K562 (cell line): ENCODE data around the gene SNCA. TPM values are rescaled to one million over a fixed set of nuclear protein-coding genes. Genes with fewer than 3 reads are reported as not detected.

Experiments
- ATAC-seq: fragments of 200-7000 bp; cut with Tn5 transposase; 3 replicates; pipeline ENCODE4 v1.9.1; 2020; ENCODE audit warnings: moderate library complexity
- BruUV-seq: library from RNA; stranded (reverse); fragments of 400-500 nt; replicated peaks from 2 replicates; lab custom pipeline; 2021; lab: Mats Ljungman, UMichigan
- CTCF ChIA-PET: fragments of 300-600 bp; formaldehyde crosslinking; extraction: SDS; loops from one replicate; lab custom pipeline; 2021; ENCODE audit warnings: low intra/inter-chr PET ratio; lab: Yijun Ruan, JAX
- POLR2A ChIA-PET: fragments of 300-600, 350-650 bp; sonication (Branson Sonifier 250); formaldehyde crosslinking; extraction: SDS; loops from one replicate; lab custom pipeline; 2021; ENCODE audit warnings: antibody characterized with exemption, inconsistent platforms; lab: Yijun Ruan, JAX
- DNase-seq, 4 experiments: peaks; one replicate each; pipeline versions ENCODE4 v3.0.0 to v3.0.0-alpha.2; 2011 to 2018; ENCODE audit warnings: low spot score in 3 of 4, mixed read lengths in 3 of 4; ENCODE audit errors: extremely low read depth in 1 of 4
- FAIRE-seq: peaks from 2 replicates; lab custom pipeline; 2011; peaks lifted over from hg19 to GRCh38; lab: Jason Lieb, UNC
- H2AFZ ChIP-seq: 2 replicates; pipeline ENCODE4 v1.6.0; 2011; ENCODE audit warnings: low read depth, low read length, control low read depth, inconsistent platforms
- H3K27ac ChIP-seq: fragments of 200-600 bp; 3 replicates; pipeline ENCODE4 v1.8.0; 2011; ENCODE audit warnings: low read depth, mild to moderate bottlenecking, control low read depth, inconsistent platforms, low read length, moderate library complexity, mixed read lengths; ENCODE audit errors: extremely low read depth
- H3K27me3 ChIP-seq, 2 experiments: fragments of 300-600 bp in 1 of 2; 2 replicates in 1 of 2; 3 replicates in 1 of 2; pipeline versions ENCODE4 v1.6.0 to v1.8.0; 2011; ENCODE audit warnings: inconsistent platforms in 2 of 2, low read length in 2 of 2, mild to moderate bottlenecking in 1 of 2, mixed read lengths in 1 of 2, moderate library complexity in 1 of 2; ENCODE audit not compliant: control insufficient read depth in 2 of 2, insufficient read depth in 2 of 2
- H3K36me3 ChIP-seq: fragments of 300-600 bp; 3 replicates; pipeline ENCODE4 v1.8.0; 2011; ENCODE audit warnings: mild to moderate bottlenecking, low read length, inconsistent platforms; ENCODE audit not compliant: control insufficient read depth, insufficient read depth
- H3K4me1 ChIP-seq, 2 experiments: fragments of 200-600 bp in 1 of 2; replicated peaks in 1 of 2; 2 replicates in 1 of 2; 3 replicates in 1 of 2; pipeline versions ENCODE4 v1.5.1 to v1.8.0; 2011; ENCODE audit warnings: inconsistent platforms in 2 of 2, low read length in 2 of 2, mild to moderate bottlenecking in 1 of 2, mixed read lengths in 1 of 2, moderate library complexity in 1 of 2; ENCODE audit not compliant: control insufficient read depth in 2 of 2, insufficient read depth in 2 of 2
- H3K4me2 ChIP-seq: 2 replicates; pipeline ENCODE4 v1.6.1; 2011; ENCODE audit warnings: low read length, control low read depth, inconsistent platforms, mixed read lengths; ENCODE audit not compliant: insufficient read depth
- H3K4me3 ChIP-seq: fragments of 200-600 bp; sonication (generic), shearing (Covaris generic); 2 replicates; pipeline ENCODE4 v1.5.1; 2016; ENCODE audit warnings: control low read depth, inconsistent platforms
- H3K79me2 ChIP-seq: fragments of 200-600 bp; 3 replicates; pipeline ENCODE4 v1.8.0; 2011; ENCODE audit warnings: low read length, inconsistent platforms; ENCODE audit not compliant: control insufficient read depth, insufficient read depth
- H3K9ac ChIP-seq, 2 experiments: 2 replicates each; pipeline versions ENCODE4 v1.6.0 to v1.6.1; 2011; ENCODE audit warnings: low read depth in 2 of 2, low read length in 2 of 2, control low read depth in 1 of 2, inconsistent platforms in 1 of 2, mild to moderate bottlenecking in 1 of 2, mixed read lengths in 1 of 2; ENCODE audit not compliant: insufficient read depth in 1 of 2
- H3K9me1 ChIP-seq: one replicate; pipeline ENCODE4 v1.6.0; 2011; ENCODE audit warnings: inconsistent platforms, mild to moderate bottlenecking, low read length, moderate library complexity; ENCODE audit not compliant: control insufficient read depth, insufficient read depth
- H3K9me3 ChIP-seq: replicated peaks from 2 replicates; pipeline ENCODE4 v1.5.1; 2011; ENCODE audit warnings: low read depth, low read length, inconsistent platforms; ENCODE audit not compliant: control insufficient read depth, insufficient read depth
- H4K20me1 ChIP-seq: replicated peaks from 2 replicates; pipeline ENCODE4 v1.6.1; 2011; ENCODE audit warnings: low read length, inconsistent platforms, mixed read lengths; ENCODE audit not compliant: control insufficient read depth, insufficient read depth
- CREB1 ChIP-seq, 2 experiments: sonication (generic) in 1 of 2; formaldehyde crosslinking in 1 of 2; IDR thresholded peaks; 2 replicates each; pipeline versions ENCODE4 v1.6.1 to v1.8.0; 2012 to 2022; ENCODE audit warnings: inconsistent platforms in 1 of 2, mild to moderate bottlenecking in 1 of 2, missing genetic modification reagents in 1 of 2, moderate library complexity in 1 of 2
- DMBX1 ChIP-seq: fragments of 250-450 bp; sonication (Bioruptor Pico); IDR thresholded peaks from 2 replicates; pipeline ENCODE4 v1.8.0; 2022; ENCODE audit warnings: inconsistent platforms, mild to moderate bottlenecking, moderate library complexity, borderline replicate concordance
- HNRNPL ChIP-seq: fragments of 200-400 bp; formaldehyde crosslinking; IDR thresholded peaks from 2 replicates; pipeline ENCODE4 v1.6.1; 2017; ENCODE audit warnings: low read depth, mild to moderate bottlenecking, low read length
- NFIX ChIP-seq: fragments of 250-450 bp; sonication (Bioruptor Pico); IDR thresholded peaks from 2 replicates; pipeline ENCODE4 v1.4.0; 2020; ENCODE audit warnings: low read depth, mild to moderate bottlenecking, moderate library complexity
- POU5F1 ChIP-seq: fragments of 150-350 bp; IDR thresholded peaks from 2 replicates; pipeline ENCODE4 v1.6.1; 2014; ENCODE audit warnings: borderline replicate concordance, low read length, low read depth, mild to moderate bottlenecking; ENCODE audit not compliant: partially characterized antibody
- PRMT5 ChIP-seq: sonication (generic); formaldehyde crosslinking; IDR thresholded peaks from 2 replicates; pipeline ENCODE4 v1.5.0; 2020; ENCODE audit warnings: missing genetic modification reagents
- RBM39 ChIP-seq: fragments of 200-400 bp; formaldehyde crosslinking; optimal IDR thresholded peaks from 2 replicates; pipeline ENCODE3; 2018; ENCODE audit warnings: low read depth, low read length
- RHOXF2B ChIP-seq: fragments of 250-450 bp; sonication (Bioruptor Pico); conservative IDR thresholded peaks from 2 replicates; pipeline ENCODE4 v1.5.1; 2021
- ZNF324 ChIP-seq: fragments of 250-450 bp; sonication (Bioruptor Pico); IDR thresholded peaks from 2 replicates; pipeline ENCODE4 v1.4.0; 2020; ENCODE audit warnings: mild to moderate bottlenecking
- ZNF384 ChIP-seq: IDR thresholded peaks from 2 replicates; pipeline ENCODE4 v1.6.1; 2012; ENCODE audit warnings: low read depth, low read length, improper control_type of control experiment
- ZZZ3 ChIP-seq: fragments of 450-650 bp; IDR thresholded peaks from 2 replicates; pipeline ENCODE4 v1.6.1; 2016; ENCODE audit warnings: antibody characterized with exemption, mild to moderate bottlenecking, moderate library complexity
- WGBS: fragments of 100-300 bp; shearing (Covaris generic); methylation state at CpG from one replicate; pipeline ENCODE4 v1.1.6; 2016; ENCODE audit warnings: low coverage, mixed read lengths; ENCODE audit not compliant: insufficient coverage; ENCODE audit errors: missing lambda C conversion rate; 5-methylcytosine and 5-hydroxymethylcytosine counted together
- in situ Hi-C: fragments of 300-500 bp; cut with MboI; formaldehyde crosslinking; loops from 4 replicates; pipeline ENCODE4 v1.15.0; 2018; ENCODE audit warnings: inconsistent platforms, mixed read lengths
- intact Hi-C: fragments of 100-400 bp; cut with micrococcal nuclease; formaldehyde crosslinking; loops from 2 replicates; pipeline ENCODE4 v1.14.2; 2022
- polyA plus RNA-seq, 8 experiments: library from polyadenylated mRNA; depleted of rRNA in 4 of 8; stranded (reverse) in 5 of 8; unstranded in 3 of 8; fragments of >200 nt; fragmentation: Nextera tagmentation in 2 of 8; fragmentation: Illumina TruSeq in 1 of 8; extraction: Ambion mirVana in 2 of 8; extraction: Trizol in 1 of 8; gene quantifications; 2 replicates each; pipeline versions ENCODE4 v1.2.1 to v1.2.3, GENCODE V29; 2011 to 2014; ENCODE audit warnings: inconsistent platforms in 1 of 8, missing spikeins in 1 of 8
- total RNA-seq, 7 experiments: library from RNA; depleted of rRNA in 6 of 7; stranded (reverse); fragments of >200 nt in 6 of 7; fragmentation: Illumina TruSeq in 2 of 7; extraction: Trizol in 2 of 7; gene quantifications; 2 replicates each; pipeline versions ENCODE4 v1.2.1 to v1.2.3, GENCODE V29; 2011 to 2021; ENCODE audit warnings: low replicate concordance in 1 of 7
- TF ChIP-seq, protein P1 (sequence below), 2 experiments: IDR thresholded peaks; 2 replicates each; pipeline ENCODE4 v1.6.1; 2011; ENCODE audit warnings: borderline replicate concordance in 1 of 2, control low read depth in 1 of 2, low read depth in 1 of 2, low read length in 1 of 2, mild to moderate bottlenecking in 1 of 2, mixed read lengths in 1 of 2, moderate library complexity in 1 of 2; ENCODE audit not compliant: insufficient read depth in 1 of 2, insufficient read length in 1 of 2, poor library complexity in 1 of 2, severe bottlenecking in 1 of 2; ENCODE audit errors: extremely low read depth in 1 of 2
- TF ChIP-seq, protein P2 (sequence below): sonication (generic); formaldehyde crosslinking; IDR thresholded peaks from 2 replicates; pipeline ENCODE4 v1.8.0; 2022; ENCODE audit warnings: mild to moderate bottlenecking, missing genetic modification reagents

SNCA gene
- total and polyA plus RNA-seq, 9 of the 15 experiments (the other 6 are each of a cell fraction or from before 2014, with no cell fraction given), result 1.7 to 12.6 (median 3.6) TPM

- no TSS peak for BruUV-seq
- Histone ChIP-seq H4K20me1 (no peaks in the 10 kb centered on the region), H2AFZ (no peak overlapping the region), H3K79me2 (no peaks in the 10 kb centered on the region), H3K9me1 (no peaks in the 10 kb centered on the region), H3K36me3 (no peaks in the 10 kb centered on the region), H3K9ac (no peak overlapping the region), H3K4me3 (no peak overlapping the region), H3K4me2 (no peak overlapping the region), H3K9me3 (no peaks in the 10 kb centered on the region), H3K4me1 (no peaks in the 10 kb centered on the region; a peak in 1 of 5 replicates), H3K27me3 (no peaks in the 10 kb centered on the region), H3K27ac (no peak overlapping the region)
- intact Hi-C loops (no loop called here), in situ Hi-C loops (no loop called here)
- POLR2A ChIA-PET, result no interaction called here
- DNase-seq, result no peak
- CTCF ChIA-PET, result no interaction called here
- ATAC-seq, result no peak
- 3% methylated on average over 2 of the region's 2 CpGs for WGBS
- no peak for FAIRE-seq
- no peak for TF ChIP-seq RBM39
- no peak for TF ChIP-seq DMBX1 (CRISPR knock-in tag)
- TF ChIP-seq RHOXF2B (CRISPR knock-in tag), result no peak
- no peak for TF ChIP-seq PRMT5
- no peak for TF ChIP-seq ZNF384
- TF ChIP-seq, protein P1, sequence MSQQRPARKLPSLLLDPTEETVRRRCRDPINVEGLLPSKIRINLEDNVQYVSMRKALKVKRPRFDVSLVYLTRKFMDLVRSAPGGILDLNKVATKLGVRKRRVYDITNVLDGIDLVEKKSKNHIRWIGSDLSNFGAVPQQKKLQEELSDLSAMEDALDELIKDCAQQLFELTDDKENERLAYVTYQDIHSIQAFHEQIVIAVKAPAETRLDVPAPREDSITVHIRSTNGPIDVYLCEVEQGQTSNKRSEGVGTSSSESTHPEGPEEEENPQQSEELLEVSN (IDR thresholded peaks at IDR 0.05; ENCODE audit: borderline replicate concordance in 1 of 2, extremely low read depth in 1 of 2, insufficient read depth in 1 of 2, insufficient read length in 1 of 2, low read depth in 1 of 2, low read length in 1 of 2, poor library complexity in 1 of 2, severe bottlenecking in 1 of 2), result no peak
- TF ChIP-seq ZNF324 (CRISPR knock-in tag), result no peak
- TF ChIP-seq NFIX (CRISPR knock-in tag), result no peak
- TF ChIP-seq POU5F1, result no peak
- TF ChIP-seq CREB1 (IDR thresholded peaks at IDR 0.05), result no peak
- TF ChIP-seq CREB1 (CRISPR knock-in tag; IDR thresholded peaks at IDR 0.05), result no peak
- TF ChIP-seq ZZZ3, result no peak
- TF ChIP-seq HNRNPL, result no peak
- TF ChIP-seq, protein P2, sequence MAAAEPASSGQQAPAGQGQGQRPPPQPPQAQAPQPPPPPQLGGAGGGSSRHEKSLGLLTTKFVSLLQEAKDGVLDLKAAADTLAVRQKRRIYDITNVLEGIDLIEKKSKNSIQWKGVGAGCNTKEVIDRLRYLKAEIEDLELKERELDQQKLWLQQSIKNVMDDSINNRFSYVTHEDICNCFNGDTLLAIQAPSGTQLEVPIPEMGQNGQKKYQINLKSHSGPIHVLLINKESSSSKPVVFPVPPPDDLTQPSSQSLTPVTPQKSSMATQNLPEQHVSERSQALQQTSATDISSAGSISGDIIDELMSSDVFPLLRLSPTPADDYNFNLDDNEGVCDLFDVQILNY, result no peak
Measured at GRCh38 chr4:89805297-89805696, 31.7 kb downstream of the SNCA start.
